Naive thymus-derived CD4-positive, alpha-beta T cell (primary cell): ENCODE data around the gene PCED1B. TPM values are rescaled to one million over a fixed set of nuclear protein-coding genes. Genes with fewer than 3 reads are reported as not detected.

Experiments used
- ATAC-seq: fragments of 150-1000 bp; cut with Tn5 transposase; 2 replicates; pipeline ENCODE4 v1.10.0; 2021; ENCODE audit warnings: mild to moderate bottlenecking, moderate library complexity
- CTCF ChIA-PET: fragments of 350-600 bp; sonication (Branson Sonifier 250); formaldehyde crosslinking; loops from one replicate; lab custom pipeline; 2021; ENCODE audit warnings: antibody characterized with exemption; lab: Charles Lee
- POLR2A ChIA-PET: fragments of 350-600 bp; sonication (Branson Sonifier 250); formaldehyde crosslinking; loops from one replicate; lab custom pipeline; 2021; ENCODE audit warnings: antibody characterized with exemption, inconsistent platforms; lab: Charles Lee
- DNase-seq, 9 donors: peaks; one replicate each; pipeline versions ENCODE4 v3.0.0 to v3.0.0-alpha.2; 2020 to 2022; ENCODE audit warnings: mixed read lengths in 1 of 9
- H3K27ac ChIP-seq: one replicate; pipeline ENCODE4 v1.7.0; 2013; ENCODE audit warnings: mild to moderate bottlenecking, low read depth, low read length, moderate library complexity
- H3K27me3 ChIP-seq, 2 donors: one replicate each; pipeline ENCODE4 v1.7.0; 2013; ENCODE audit warnings: low read length in 2 of 2, mild to moderate bottlenecking in 2 of 2, moderate library complexity in 2 of 2; ENCODE audit not compliant: control insufficient read depth in 2 of 2, insufficient read depth in 2 of 2
- H3K36me3 ChIP-seq, 3 experiments: 1 replicate in 2 of 3; 2 replicates in 1 of 3; pipeline ENCODE4 v1.7.0; 2013; ENCODE audit warnings: low read length in 3 of 3, mild to moderate bottlenecking in 3 of 3, moderate library complexity in 1 of 3; ENCODE audit not compliant: insufficient read depth in 3 of 3, control insufficient read depth in 2 of 3
- H3K4me1 ChIP-seq, 2 donors: one replicate each; pipeline ENCODE4 v1.7.0; 2013; ENCODE audit warnings: low read length in 2 of 2, mild to moderate bottlenecking in 2 of 2, moderate library complexity in 1 of 2; ENCODE audit not compliant: control insufficient read depth in 2 of 2, insufficient read depth in 2 of 2
- H3K4me3 ChIP-seq: 2 replicates; pipeline ENCODE4 v1.7.0; 2013; ENCODE audit warnings: mild to moderate bottlenecking, low read length
- H3K9me3 ChIP-seq, 3 experiments: 1 replicate in 2 of 3; 2 replicates in 1 of 3; pipeline ENCODE4 v1.7.0; 2013; ENCODE audit warnings: low read length in 3 of 3; ENCODE audit not compliant: control insufficient read depth in 2 of 3
- H3K27ac Mint-ChIP-seq, 9 donors: one replicate each; pipeline ENCODE4 v1.8.0; 2020 to 2022; ENCODE audit warnings: mixed read lengths in 9 of 9, mild to moderate bottlenecking in 8 of 9, moderate library complexity in 5 of 9, inconsistent platforms in 2 of 9
- H3K27me3 Mint-ChIP-seq, 5 donors: one replicate each; pipeline ENCODE4 v1.8.0; 2021 to 2022; ENCODE audit warnings: mixed read lengths in 5 of 5, mild to moderate bottlenecking in 1 of 5
- H3K36me3 Mint-ChIP-seq, 5 donors: one replicate each; pipeline ENCODE4 v1.8.0; 2020 to 2022; ENCODE audit warnings: mixed read lengths in 5 of 5, mild to moderate bottlenecking in 3 of 5, inconsistent platforms in 1 of 5
- H3K4me1 Mint-ChIP-seq, 7 donors: one replicate each; pipeline ENCODE4 v1.8.0; 2020 to 2022; ENCODE audit warnings: mixed read lengths in 7 of 7, mild to moderate bottlenecking in 3 of 7, inconsistent platforms in 1 of 7
- H3K4me3 Mint-ChIP-seq, 10 donors: one replicate each; pipeline ENCODE4 v1.8.0; 2020 to 2022; ENCODE audit warnings: mild to moderate bottlenecking in 10 of 10, mixed read lengths in 10 of 10, moderate library complexity in 6 of 10, inconsistent platforms in 2 of 10
- H3K9me3 Mint-ChIP-seq, 11 donors: one replicate each; pipeline ENCODE4 v1.8.0; 2020 to 2022; ENCODE audit warnings: mixed read lengths in 11 of 11, mild to moderate bottlenecking in 4 of 11, inconsistent platforms in 1 of 11, moderate library complexity in 1 of 11
- intact Hi-C, 2 donors: fragments of 100-400 bp; cut with micrococcal nuclease; formaldehyde crosslinking; loops; one replicate each; pipeline ENCODE4 v1.15.1; 2023
- polyA plus RNA-seq, 2 donors: library from polyadenylated mRNA; unstranded; fragments of 300-500 nt; fragmentation: Illumina TruSeq; gene quantifications; one replicate each; pipeline ENCODE4 v1.2.3, GENCODE V29; 2021
- total RNA-seq, 6 experiments: library from RNA in 5 of 6; stranded (reverse) in 5 of 6; gene quantifications; 1 replicate in 5 of 6; 2 replicates in 1 of 6; pipeline ENCODE4 v1.2.3 and lab custom pipeline; 2021 to 2026

The PCED1B gene, protein sequence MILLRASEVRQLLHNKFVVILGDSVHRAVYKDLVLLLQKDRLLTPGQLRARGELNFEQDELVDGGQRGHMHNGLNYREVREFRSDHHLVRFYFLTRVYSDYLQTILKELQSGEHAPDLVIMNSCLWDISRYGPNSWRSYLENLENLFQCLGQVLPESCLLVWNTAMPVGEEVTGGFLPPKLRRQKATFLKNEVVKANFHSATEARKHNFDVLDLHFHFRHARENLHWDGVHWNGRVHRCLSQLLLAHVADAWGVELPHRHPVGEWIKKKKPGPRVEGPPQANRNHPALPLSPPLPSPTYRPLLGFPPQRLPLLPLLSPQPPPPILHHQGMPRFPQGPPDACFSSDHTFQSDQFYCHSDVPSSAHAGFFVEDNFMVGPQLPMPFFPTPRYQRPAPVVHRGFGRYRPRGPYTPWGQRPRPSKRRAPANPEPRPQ
- total RNA-seq (10 to 100 TPM; 41.4 to 98.3 (median 70.0) TPM), polyA plus RNA-seq (100 to 1,000 TPM; 137 to 147 TPM), total RNA-seq (lab: John Stamatoyannopoulos, UW) (67.6 reads per million, percentile 77 among the genes with 10 or more reads in this experiment)

DNA sequence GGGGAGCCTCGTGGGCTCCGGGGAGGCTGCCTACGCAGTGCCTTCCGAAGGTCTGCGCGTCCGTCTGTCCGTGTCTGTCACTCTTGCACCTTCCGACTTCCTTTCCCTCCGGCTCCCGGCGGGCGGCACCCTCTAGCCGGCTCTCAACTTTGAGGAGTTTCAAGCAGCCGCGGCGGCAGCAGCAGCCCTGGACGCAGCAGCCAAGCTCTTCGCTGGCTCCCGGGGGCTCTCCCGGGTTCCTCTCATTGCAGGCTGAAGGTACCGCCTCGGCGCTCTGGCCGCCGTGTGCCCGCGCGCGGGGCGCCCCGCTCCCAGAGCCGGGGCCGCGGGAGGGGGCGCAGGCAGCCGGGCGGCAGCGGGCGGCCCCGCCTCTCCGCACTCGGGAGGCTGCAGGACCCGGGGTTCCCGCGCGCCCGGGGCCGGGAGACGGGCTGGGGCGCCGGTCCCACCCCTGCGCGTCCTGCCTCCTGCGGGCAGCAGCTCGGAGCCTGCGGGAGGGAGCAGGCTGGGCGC lies at the start of gene PCED1B, which contains the start of gene AMIGO2:
Gene PCED1B, plus strand, starts transcription at position 154 of the 513 bp plus-strand sequence. CDS start 155,443 bp downstream, outside the sequence.
Gene AMIGO2, minus strand, starts transcription at position 492 of the 513 bp plus-strand sequence. CDS start 957 bp downstream, outside the sequence.
- ATAC-seq (peak; percentile 71), DNase-seq (peak; percentile 31 to 72 (median 51))
- Mint-ChIP-seq H3K36me3 (peaks cover 0 to 13% (median 4%) of the 10 kb centered on the region in 5 donors), H3K4me3 (peak within 1 kb of the TSS; percentile 91 to 100 (median 96)), H3K27me3 (no peaks in the 10 kb centered on the region), H3K27ac (peak within 1 kb of the TSS; percentile 87 to 99 (median 96)), H3K4me1 (peaks cover 44 to 83% (median 74%) of the 10 kb centered on the region in 7 donors), H3K9me3 (peaks cover 0 to 3% (median 0%) of the 10 kb centered on the region in 11 donors)
- POLR2A ChIA-PET, result interaction anchor here (0.7 to 5.9 kb wide), 18 partner anchors 10 to 318 kb away, joined by 3 to 58 read pairs (median 6); no protein-coding TSS in a partner anchor
- CTCF ChIA-PET, result interaction anchor here (0.5 to 3.3 kb wide), 10 partner anchors 9 to 607 kb away, joined by 3 to 12 read pairs (median 5); no protein-coding TSS in a partner anchor
- H3K9me3 ChIP-seq, result no peaks in the 10 kb centered on the region
- H3K4me1 ChIP-seq, result peaks cover 39 to 45% of the 10 kb centered on the region in 2 donors
- intact Hi-C loops, result loop anchor here (1.0 to 2.0 kb wide), 9 partner anchors 47 to 329 kb away; no protein-coding TSS in a partner anchor
- H3K27ac ChIP-seq, result peak within 1 kb of the TSS; percentile 80
- peak within 1 kb of the TSS; percentile 84 for H3K4me3 ChIP-seq
- no peaks in the 10 kb centered on the region for H3K27me3 ChIP-seq
- peaks cover 0 to 7% (median 0%) of the 10 kb centered on the region in 3 experiments for H3K36me3 ChIP-seq

DNA sequence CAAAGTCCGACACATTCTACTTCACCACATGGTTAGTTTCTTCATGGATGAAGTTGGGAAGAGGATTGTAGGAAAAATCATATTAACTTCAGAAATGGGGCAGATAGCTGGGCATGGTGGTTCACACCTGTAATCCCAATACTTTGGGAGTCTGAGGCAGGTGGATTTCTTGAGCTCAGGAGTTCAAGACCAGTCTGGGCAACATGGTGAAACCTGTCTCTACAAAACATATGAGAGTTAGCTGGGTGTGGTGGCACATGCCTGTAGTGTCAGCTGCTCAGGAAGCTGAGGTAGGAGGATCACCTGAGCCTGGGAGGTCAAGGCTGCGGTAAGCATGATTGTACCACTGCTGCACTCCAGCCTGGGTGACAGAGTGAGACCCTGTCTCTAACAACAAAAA lies 49.5 kb upstream of the PCED1B start:
- peaks cover 0 to 6% of the 10 kb centered on the region in 2 donors for H3K4me1 ChIP-seq
- intact Hi-C loops, result loop anchor here (5.0 to 10.0 kb wide), 4 partner anchors 162 to 875 kb away; partner anchors contain the start of genes RAPGEF3 (in 1 of the 2) and SLC48A1 (in 1 of the 2)
- no peaks in the 10 kb centered on the region for H3K36me3 Mint-ChIP-seq
- no peaks in the 10 kb centered on the region for H3K27me3 ChIP-seq
- H3K9me3 ChIP-seq, result no peaks in the 10 kb centered on the region
- POLR2A ChIA-PET, result interaction anchor here (0.6 kb wide), 1 partner anchor 374 kb away, joined by 4 read pairs; no protein-coding TSS in a partner anchor
- CTCF ChIA-PET, result interaction anchor here (1.0 to 1.1 kb wide), 2 partner anchors 622 to 657 kb away, joined by 3 read pairs; no protein-coding TSS in a partner anchor
- no peak overlapping the region for H3K4me3 ChIP-seq
- H3K27ac ChIP-seq, result no peak overlapping the region
- H3K4me3 Mint-ChIP-seq, result no peak overlapping the region
- DNase-seq (no peak), ATAC-seq (no peak)
- H3K36me3 ChIP-seq, result no peaks in the 10 kb centered on the region
- H3K4me1 Mint-ChIP-seq, result peaks cover 8 to 32% (median 16%) of the 10 kb centered on the region in 7 donors
- H3K27me3 Mint-ChIP-seq, result peaks cover 0 to 21% (median 5%) of the 10 kb centered on the region in 5 donors
- no peak overlapping the region for H3K27ac Mint-ChIP-seq
- no peaks in the 10 kb centered on the region for H3K9me3 Mint-ChIP-seq

DNA sequence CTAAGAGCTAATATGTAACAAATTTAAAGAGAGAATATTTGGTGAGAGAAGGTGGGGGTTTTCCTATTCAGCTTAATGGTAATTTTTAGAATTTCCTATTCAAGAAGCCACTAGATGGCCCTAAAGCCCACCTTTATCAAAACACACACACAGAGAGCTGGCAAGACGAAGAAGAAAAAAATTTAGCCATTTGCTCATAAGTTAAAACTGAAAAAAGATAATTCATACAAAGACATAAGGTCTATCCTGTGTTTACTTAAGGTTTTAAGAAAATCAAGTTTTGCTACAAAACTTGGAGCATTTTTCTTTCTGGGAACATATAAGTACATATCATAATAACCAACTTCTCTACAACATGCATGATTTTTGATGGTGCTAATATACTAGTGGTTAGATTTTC lies 46.8 kb upstream of the PCED1B start:
- ATAC-seq (peak; percentile 83), DNase-seq (peak in 7 of 9 donors; percentile 48 to 74 (median 60))
- H3K9me3 Mint-ChIP-seq, result no peaks in the 10 kb centered on the region
- H3K4me3 Mint-ChIP-seq, result peak overlapping the region in 6 of 10 donors; percentile 1 to 44 (median 28)
- H3K27ac Mint-ChIP-seq, result peak overlapping the region in 5 of 9 donors; percentile 1 to 36 (median 11)
- H3K27me3 Mint-ChIP-seq, result peaks cover 0 to 9% (median 0%) of the 10 kb centered on the region in 5 donors
- peaks cover 0 to 6% of the 10 kb centered on the region in 2 donors for H3K4me1 ChIP-seq
- H3K9me3 ChIP-seq, result no peaks in the 10 kb centered on the region
- H3K27ac ChIP-seq, result no peak overlapping the region
- POLR2A ChIA-PET, result interaction anchor here (0.6 to 3.0 kb wide), 8 partner anchors 41 to 365 kb away, joined by 3 to 15 read pairs (median 4); partner anchors contain the start of genes AMIGO2 and PCED1B
- CTCF ChIA-PET, result interaction anchor here (0.5 to 3.9 kb wide), 45 partner anchors 8 to 1688 kb away, joined by 3 to 74 read pairs (median 5); partner anchors contain the start of gene PCED1B
- no peaks in the 10 kb centered on the region for H3K27me3 ChIP-seq
- H3K36me3 ChIP-seq, result no peaks in the 10 kb centered on the region
- peaks cover 0 to 3% (median 0%) of the 10 kb centered on the region in 5 donors for H3K36me3 Mint-ChIP-seq
- H3K4me3 ChIP-seq, result no peak overlapping the region
- intact Hi-C loops, result loop anchor here (1.0 to 5.0 kb wide), 14 partner anchors 46 to 740 kb away; partner anchors contain the start of genes AMIGO2 (in 1 of the 2), PCED1B (in 1 of the 2), RAPGEF3 (in 1 of the 2) and SLC48A1 (in 1 of the 2)
- H3K4me1 Mint-ChIP-seq, result peaks cover 9 to 40% (median 24%) of the 10 kb centered on the region in 7 donors

DNA sequence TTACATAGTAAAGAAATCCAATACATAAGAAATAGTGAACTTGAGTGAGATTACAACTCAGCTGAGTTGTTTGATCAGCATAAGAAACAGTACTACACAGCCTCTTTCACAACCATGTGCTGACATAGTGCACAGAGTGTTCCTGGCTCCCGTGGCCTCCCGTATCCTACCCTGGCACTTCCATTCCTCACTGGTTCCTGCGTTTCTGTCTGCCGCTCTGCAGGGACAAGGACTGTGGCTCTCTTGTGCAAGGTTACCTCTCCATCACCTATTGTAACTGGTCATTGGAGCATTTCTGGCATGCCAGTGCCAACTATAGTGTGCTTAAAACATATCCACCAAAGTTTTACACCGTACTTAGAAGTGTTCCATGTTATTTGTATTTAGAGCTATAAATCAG lies 46.3 kb upstream of the PCED1B start:
- peaks cover 9 to 40% (median 24%) of the 10 kb centered on the region in 7 donors for H3K4me1 Mint-ChIP-seq
- peaks cover 0 to 6% (median 0%) of the 10 kb centered on the region in 5 donors for H3K27me3 Mint-ChIP-seq
- Histone ChIP-seq H3K36me3 (no peaks in the 10 kb centered on the region), H3K4me3 (no peak overlapping the region), H3K27me3 (no peaks in the 10 kb centered on the region), H3K27ac (no peak overlapping the region), H3K4me1 (peaks cover 0 to 6% of the 10 kb centered on the region in 2 donors), H3K9me3 (no peaks in the 10 kb centered on the region)
- peak overlapping the region in 3 of 10 donors; percentile 12 to 27 (median 18) for H3K4me3 Mint-ChIP-seq
- CTCF ChIA-PET, result interaction anchor here (0.5 to 3.9 kb wide), 44 partner anchors 8 to 804 kb away, joined by 3 to 74 read pairs (median 5); partner anchors contain the start of gene PCED1B
- POLR2A ChIA-PET, result interaction anchor here (0.8 to 3.0 kb wide), 6 partner anchors 46 to 365 kb away, joined by 3 to 15 read pairs (median 8); partner anchors contain the start of genes AMIGO2 and PCED1B
- H3K9me3 Mint-ChIP-seq, result no peaks in the 10 kb centered on the region
- peak overlapping the region in 3 of 9 donors; percentile 11 to 68 (median 24) for H3K27ac Mint-ChIP-seq
- ATAC-seq (no peak), DNase-seq (no peak)
- peaks cover 0 to 3% (median 0%) of the 10 kb centered on the region in 5 donors for H3K36me3 Mint-ChIP-seq
- intact Hi-C loops, result loop anchor here (2.0 to 5.0 kb wide), 4 partner anchors 46 to 739 kb away; partner anchors contain the start of genes AMIGO2 (in 1 of the 2), PCED1B (in 1 of the 2), RAPGEF3 (in 1 of the 2) and SLC48A1 (in 1 of the 2)

DNA sequence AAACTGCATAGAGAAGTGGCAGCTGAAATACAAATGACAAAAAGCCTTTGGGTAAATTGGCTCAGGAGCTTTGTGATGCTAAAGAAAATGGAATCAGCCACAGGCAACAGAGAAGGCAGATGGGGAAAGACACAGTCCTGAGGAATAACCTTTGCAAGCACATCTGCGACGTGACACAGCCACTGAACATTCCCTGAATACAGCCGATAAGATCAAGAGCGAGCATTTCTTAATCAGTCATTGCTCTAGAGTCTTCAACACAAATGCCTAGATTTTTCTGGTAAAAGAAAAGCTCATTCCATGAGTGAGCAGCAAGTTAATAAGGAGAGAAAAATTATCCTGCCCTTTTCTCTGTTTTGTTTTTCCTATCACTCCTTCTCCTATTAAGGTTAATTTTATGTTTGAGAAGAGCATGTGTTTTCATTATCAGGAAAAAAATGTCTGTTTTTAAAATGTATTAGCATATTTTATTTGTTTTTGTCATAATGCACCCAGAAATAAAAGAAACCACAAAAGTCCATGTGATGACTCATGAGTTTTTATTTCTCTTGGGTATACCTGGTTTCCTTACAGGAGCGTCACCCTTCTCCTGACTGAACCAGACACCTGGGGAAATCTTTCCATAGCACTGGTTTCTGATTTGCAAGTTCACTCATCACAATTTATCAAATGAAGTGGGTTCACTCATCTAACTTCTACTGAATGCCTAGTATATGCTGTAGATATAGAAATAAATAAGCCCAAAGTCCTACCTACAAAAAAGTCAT lies 45.4 kb upstream of the PCED1B start:
- POLR2A ChIA-PET, result interaction anchor here (0.7 to 3.0 kb wide), 5 partner anchors 46 to 364 kb away, joined by 3 to 15 read pairs (median 10); partner anchors contain the start of genes AMIGO2 and PCED1B
- no peak overlapping the region for H3K27ac ChIP-seq
- H3K9me3 ChIP-seq, result no peaks in the 10 kb centered on the region
- H3K4me3 ChIP-seq, result no peak overlapping the region
- H3K4me3 Mint-ChIP-seq, result no peak overlapping the region
- H3K4me1 ChIP-seq, result peaks cover 0 to 6% of the 10 kb centered on the region in 2 donors
- H3K36me3 Mint-ChIP-seq, result peaks cover 0 to 3% (median 0%) of the 10 kb centered on the region in 5 donors
- no peak for ATAC-seq
- peaks cover 9 to 40% (median 24%) of the 10 kb centered on the region in 7 donors for H3K4me1 Mint-ChIP-seq
- intact Hi-C loops, result loop anchor here (2.0 to 5.0 kb wide), 4 partner anchors 45 to 738 kb away; partner anchors contain the start of genes AMIGO2 (in 1 of the 2), PCED1B (in 1 of the 2), RAPGEF3 (in 1 of the 2) and SLC48A1 (in 1 of the 2)
- H3K9me3 Mint-ChIP-seq, result no peaks in the 10 kb centered on the region
- no peaks in the 10 kb centered on the region for H3K27me3 ChIP-seq
- peaks cover 0 to 6% (median 0%) of the 10 kb centered on the region in 5 donors for H3K27me3 Mint-ChIP-seq
- CTCF ChIA-PET, result interaction anchor here (0.6 to 3.9 kb wide), 16 partner anchors 7 to 707 kb away, joined by 3 to 74 read pairs (median 5); no protein-coding TSS in a partner anchor
- peak overlapping the region in 4 of 9 donors; percentile 7 to 68 (median 33) for H3K27ac Mint-ChIP-seq
- no peak for DNase-seq
- H3K36me3 ChIP-seq, result no peaks in the 10 kb centered on the region
